SU-DHL-6 (cell line): Measurements from ENCODE around the gene ADARB2.

Source experiments
- H2AFZ ChIP-seq: fragments of 200-600 bp; sonication (generic); 2 replicates; pipeline ENCODE4 v1.6.1; 2014; ENCODE audit warnings: low read depth, mild to moderate bottlenecking, moderate library complexity, mixed read lengths, antibody characterized with exemption, low read length; ENCODE audit not compliant: severe bottlenecking
- H3F3A ChIP-seq: fragments of 200-600 bp; shearing (Covaris generic); 2 replicates; pipeline ENCODE4 v1.6.0; 2016; ENCODE audit warnings: antibody characterized with exemption, mild to moderate bottlenecking; ENCODE audit not compliant: insufficient read depth
- H3K27ac ChIP-seq: fragments of 200-600 bp; sonication (generic); 2 replicates; pipeline ENCODE4 v1.5.1; 2016; ENCODE audit warnings: low read depth, mild to moderate bottlenecking, low read length, moderate library complexity, mixed read lengths
- H3K27me3 ChIP-seq: fragments of 200-600 bp; sonication (generic), shearing (Covaris generic); 2 replicates; pipeline ENCODE4 v1.6.0; 2014; ENCODE audit warnings: mild to moderate bottlenecking, low read length
- H3K36me3 ChIP-seq: fragments of 200-600 bp; sonication (generic); 2 replicates; pipeline ENCODE4 v1.6.1; 2014; ENCODE audit warnings: mild to moderate bottlenecking, low read length, mixed read lengths
- H3K4me2 ChIP-seq: fragments of 300-600, 200-600 bp; shearing (Covaris generic), sonication (generic); 2 replicates; pipeline ENCODE4 v1.6.0; 2014; ENCODE audit warnings: low read length, low read depth, mild to moderate bottlenecking; ENCODE audit not compliant: poor library complexity, severe bottlenecking
- H3K4me3 ChIP-seq: fragments of 200-600 bp; sonication (generic); 2 replicates; pipeline ENCODE4 v1.5.1; 2014; ENCODE audit warnings: antibody characterized with exemption, low read length, mild to moderate bottlenecking, mixed read lengths; ENCODE audit not compliant: insufficient read depth, poor library complexity, severe bottlenecking
- H3K79me2 ChIP-seq: fragments of 200-600 bp; sonication (generic); 2 replicates; pipeline ENCODE4 v1.6.1; 2014; ENCODE audit warnings: mild to moderate bottlenecking, low read length, moderate library complexity; ENCODE audit not compliant: insufficient read depth
- H3K9ac ChIP-seq: fragments of 200-600 bp; sonication (generic); 2 replicates; pipeline ENCODE4 v1.7.0; 2014; ENCODE audit warnings: mild to moderate bottlenecking, low read length
- H3K9me2 ChIP-seq: fragments of 200-600 bp; sonication (generic); replicated peaks from 2 replicates; pipeline ENCODE4 v1.6.1; 2014; ENCODE audit warnings: low read length; ENCODE audit not compliant: insufficient read depth
- H3K9me3 ChIP-seq: fragments of 200-600 bp; sonication (generic); 2 replicates; pipeline ENCODE4 v1.6.1; 2014; ENCODE audit warnings: low read length, mixed read lengths; ENCODE audit not compliant: insufficient read depth
- H4K20me1 ChIP-seq: fragments of 200-600 bp; sonication (generic); 2 replicates; pipeline ENCODE4 v1.6.1; 2014; ENCODE audit warnings: low read depth, mild to moderate bottlenecking, antibody characterized with exemption, low read length, moderate library complexity, mixed read lengths
- CTCF ChIP-seq: fragments of 200-600 bp; sonication (generic); IDR thresholded peaks from one replicate; pipeline ENCODE4 v1.5.1; 2017; ENCODE audit warnings: antibody characterized with exemption, mild to moderate bottlenecking, low read length, moderate library complexity; ENCODE audit not compliant: insufficient read depth, poor library complexity, severe bottlenecking
- EZH2phosphoT487 ChIP-seq: fragments of 200-600 bp; sonication (generic), shearing (Covaris generic); conservative IDR thresholded peaks from 2 replicates; pipeline ENCODE4 v1.6.1; 2018; ENCODE audit warnings: mild to moderate bottlenecking, antibody characterized with exemption, low read length, moderate library complexity, mixed read lengths

The ADARB2 gene

DNA sequence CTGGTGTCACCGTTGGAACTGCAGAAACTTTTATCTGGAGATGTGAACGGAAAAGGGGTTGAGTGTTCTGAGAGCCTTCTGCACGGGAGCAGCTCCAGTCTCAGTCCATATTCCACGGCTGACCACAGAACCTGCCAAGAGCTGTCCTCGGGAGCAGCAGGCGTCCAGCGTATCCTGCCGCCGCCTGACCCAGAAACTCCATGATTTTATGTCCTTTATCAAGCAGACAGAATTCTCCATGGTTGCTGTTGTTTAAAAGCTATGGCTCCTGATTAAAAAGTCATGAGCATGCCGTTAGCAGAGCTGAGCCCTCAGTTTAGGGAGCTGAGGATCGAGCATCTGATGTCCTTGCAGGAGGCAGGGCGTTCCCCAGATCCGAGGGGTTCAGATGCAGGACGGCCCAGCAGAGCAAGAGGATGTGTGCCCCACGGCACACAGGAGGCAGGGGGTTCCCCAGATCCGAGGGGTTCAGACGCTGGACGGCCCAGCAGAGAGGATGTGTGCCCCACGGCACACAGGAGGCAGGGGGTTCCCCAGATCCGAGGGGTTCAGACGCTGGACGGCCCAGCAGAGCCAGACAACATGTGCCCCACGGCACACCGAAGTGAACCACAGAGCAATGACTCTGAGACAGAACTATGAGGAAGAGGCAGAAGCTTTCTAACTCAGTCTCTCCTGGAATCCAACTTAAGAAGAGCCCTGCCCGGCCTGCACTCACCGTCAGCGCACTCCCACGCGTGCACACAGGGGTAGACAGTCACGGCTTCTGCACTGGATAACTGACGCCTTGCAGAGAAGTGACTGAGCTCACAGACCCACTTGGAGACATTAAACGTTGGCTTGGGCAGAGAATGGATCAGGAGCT, 584.7 kb downstream of the ADARB2 start:
- Histone ChIP-seq H3K9me3 (no peaks in the 10 kb centered on the region), H3K79me2 (no peaks in the 10 kb centered on the region), H3K9me2 (no peaks in the 10 kb centered on the region), H3K4me2 (no peak overlapping the region), H3K4me3 (no peak overlapping the region), H3K36me3 (no peaks in the 10 kb centered on the region), H3K27ac (no peak overlapping the region), H3F3A (no peaks in the 10 kb centered on the region), H4K20me1 (no peaks in the 10 kb centered on the region), H3K27me3 (no peaks in the 10 kb centered on the region), H2AFZ (no peak overlapping the region), H3K9ac (no peak overlapping the region)
- TF ChIP-seq EZH2phosphoT487 (no peak), CTCF (no peak)

- Histone ChIP-seq H2AFZ (no peak overlapping the region), H3K9me3 (no peaks in the 10 kb centered on the region), H3K27ac (no peak overlapping the region), H4K20me1 (no peaks in the 10 kb centered on the region), H3K36me3 (no peaks in the 10 kb centered on the region), H3K9ac (no peak overlapping the region), H3K79me2 (no peaks in the 10 kb centered on the region), H3K27me3 (no peaks in the 10 kb centered on the region), H3K9me2 (no peaks in the 10 kb centered on the region), H3K4me2 (no peak overlapping the region), H3F3A (no peaks in the 10 kb centered on the region), H3K4me3 (no peak overlapping the region)
- TF ChIP-seq EZH2phosphoT487 (no peak), CTCF (no peak)
These were observed 586.0 kb downstream of the ADARB2 start for GRCh38 chr10:1151076-1152033.

GRCh38 chr10:1150638-1150955, 586.7 kb downstream of the ADARB2 start:
- H3K27ac ChIP-seq, result no peak overlapping the region
- H4K20me1 ChIP-seq, result no peaks in the 10 kb centered on the region
- no peaks in the 10 kb centered on the region for H3K9me3 ChIP-seq
- H3K36me3 ChIP-seq, result no peaks in the 10 kb centered on the region
- H3K9me2 ChIP-seq, result no peaks in the 10 kb centered on the region
- H3K4me3 ChIP-seq, result no peak overlapping the region
- H3K9ac ChIP-seq, result no peak overlapping the region
- no peaks in the 10 kb centered on the region for H3K79me2 ChIP-seq
- H3F3A ChIP-seq, result no peaks in the 10 kb centered on the region
- H3K4me2 ChIP-seq, result no peak overlapping the region
- no peak for TF ChIP-seq CTCF
- no peak for TF ChIP-seq EZH2phosphoT487
- H2AFZ ChIP-seq, result no peak overlapping the region
- no peaks in the 10 kb centered on the region for H3K27me3 ChIP-seq
